ENCODE data around the gene POLR2F. TPM values are rescaled to one million over a fixed set of nuclear protein-coding genes. Genes with fewer than 3 reads are reported as not detected.

Gene POLR2F
- total RNA-seq, 2 donors from 2014 or later, result 98.0 to 105 TPM

DNA sequence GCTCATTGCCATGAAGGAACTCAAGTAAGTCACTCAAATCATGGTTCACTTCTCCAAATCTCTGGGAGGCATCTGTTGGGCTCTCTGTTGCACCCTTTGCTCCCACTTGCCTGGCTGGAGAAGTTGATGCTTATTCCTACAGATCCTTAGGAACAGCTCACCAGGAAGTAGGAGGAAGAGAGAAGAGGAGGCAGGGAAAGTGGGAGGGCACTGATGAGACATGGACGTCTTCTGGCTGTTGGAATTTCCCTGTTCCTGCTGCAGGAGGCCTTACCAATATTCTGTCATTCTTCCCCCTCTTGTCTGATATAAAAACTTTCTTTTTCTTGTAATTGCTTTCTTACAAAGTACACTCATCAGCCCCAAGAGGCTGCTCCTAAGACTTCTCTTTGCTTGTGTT, 13.6 kb downstream of the POLR2F start:
- no peak overlapping the region for H3K27ac Mint-ChIP-seq
- no peaks in the 10 kb centered on the region for H3K9me3 ChIP-seq (ENCODE audit: control insufficient read depth, low read length)
- no peak overlapping the region for H3K4me3 ChIP-seq (ENCODE audit: low read length)
- peaks cover 12% of the 10 kb centered on the region for H3K4me1 ChIP-seq (ENCODE audit: control insufficient read depth, insufficient read depth, low read length)
- H3K27ac ChIP-seq (ENCODE audit: low read depth, low read length), result no peak overlapping the region
- peaks cover 48% of the 10 kb centered on the region for H3K36me3 Mint-ChIP-seq (ENCODE audit: low read depth)
- 77% methylated on average over 1 of the region's 1 CpG; no CpG with 5 or more reads in 1 of the 2 experiments for WGBS, 2 experiments (ENCODE audit: insufficient coverage in 1 of 2, insufficient read length in 1 of 2)
- no peak overlapping the region for H3K4me3 Mint-ChIP-seq
- no peak overlapping the region for H3K9ac ChIP-seq (ENCODE audit: extremely low read depth, low read length, poor library complexity, severe bottlenecking)
- peaks cover 34% of the 10 kb centered on the region for H3K36me3 ChIP-seq (ENCODE audit: control insufficient read depth, insufficient read depth, low read length)
- no peak for DNase-seq
- no peaks in the 10 kb centered on the region for H3K27me3 Mint-ChIP-seq (ENCODE audit: insufficient read depth)
- TF ChIP-seq, protein P1, sequence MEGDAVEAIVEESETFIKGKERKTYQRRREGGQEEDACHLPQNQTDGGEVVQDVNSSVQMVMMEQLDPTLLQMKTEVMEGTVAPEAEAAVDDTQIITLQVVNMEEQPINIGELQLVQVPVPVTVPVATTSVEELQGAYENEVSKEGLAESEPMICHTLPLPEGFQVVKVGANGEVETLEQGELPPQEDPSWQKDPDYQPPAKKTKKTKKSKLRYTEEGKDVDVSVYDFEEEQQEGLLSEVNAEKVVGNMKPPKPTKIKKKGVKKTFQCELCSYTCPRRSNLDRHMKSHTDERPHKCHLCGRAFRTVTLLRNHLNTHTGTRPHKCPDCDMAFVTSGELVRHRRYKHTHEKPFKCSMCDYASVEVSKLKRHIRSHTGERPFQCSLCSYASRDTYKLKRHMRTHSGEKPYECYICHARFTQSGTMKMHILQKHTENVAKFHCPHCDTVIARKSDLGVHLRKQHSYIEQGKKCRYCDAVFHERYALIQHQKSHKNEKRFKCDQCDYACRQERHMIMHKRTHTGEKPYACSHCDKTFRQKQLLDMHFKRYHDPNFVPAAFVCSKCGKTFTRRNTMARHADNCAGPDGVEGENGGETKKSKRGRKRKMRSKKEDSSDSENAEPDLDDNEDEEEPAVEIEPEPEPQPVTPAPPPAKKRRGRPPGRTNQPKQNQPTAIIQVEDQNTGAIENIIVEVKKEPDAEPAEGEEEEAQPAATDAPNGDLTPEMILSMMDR (conservative IDR thresholded peaks at IDR 0.05), result no peak
- no peaks in the 10 kb centered on the region for H3K9me3 Mint-ChIP-seq
- no peaks in the 10 kb centered on the region for H3K27me3 ChIP-seq (ENCODE audit: control insufficient read depth, insufficient read depth, low read length, poor library complexity, severe bottlenecking)
- peaks cover 8% of the 10 kb centered on the region for H3K4me1 Mint-ChIP-seq

DNA sequence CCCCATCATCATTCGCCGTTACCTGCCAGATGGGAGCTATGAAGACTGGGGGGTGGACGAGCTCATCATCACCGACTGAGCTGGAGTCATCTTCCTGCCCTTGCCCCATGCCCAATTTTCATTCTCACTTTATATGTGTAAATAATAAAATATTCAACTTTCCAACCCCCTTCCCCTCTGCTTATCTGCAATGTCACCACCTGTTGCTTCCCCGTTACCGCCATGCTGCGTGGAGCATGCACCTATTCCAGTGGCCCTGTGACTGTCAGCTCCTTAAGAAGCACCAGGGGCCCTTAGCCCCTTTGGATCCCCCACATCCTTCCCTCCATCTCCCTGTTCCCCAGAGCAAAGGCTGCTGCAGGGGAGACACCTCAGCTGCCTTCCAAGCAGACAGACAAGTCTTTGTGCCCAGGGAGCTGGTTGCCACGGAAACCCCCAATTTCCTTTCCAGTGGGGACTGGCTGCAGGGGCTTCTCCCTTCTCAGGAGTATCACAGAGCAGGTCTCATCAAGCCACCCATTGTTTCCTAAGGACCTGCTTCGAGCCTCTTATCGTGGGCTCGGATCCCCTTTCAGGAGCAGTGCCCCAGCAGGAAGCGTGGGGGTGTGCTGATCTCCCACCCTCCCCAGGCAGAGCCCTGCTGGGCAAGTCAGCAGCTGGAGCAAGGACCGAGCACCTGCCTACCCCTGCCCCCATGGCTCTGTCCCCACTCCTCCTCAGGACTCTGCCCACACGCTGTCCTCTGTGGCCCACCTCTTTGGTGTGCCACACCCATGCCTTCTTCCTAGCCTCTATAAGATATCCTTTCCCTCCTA, 14.3 kb downstream of the POLR2F start:
- Mint-ChIP-seq H3K36me3 (ENCODE audit: low read depth) (peaks cover 45% of the 10 kb centered on the region), H3K27ac (peak overlapping the region; percentile 72), H3K27me3 (ENCODE audit: insufficient read depth) (no peaks in the 10 kb centered on the region)

DNA sequence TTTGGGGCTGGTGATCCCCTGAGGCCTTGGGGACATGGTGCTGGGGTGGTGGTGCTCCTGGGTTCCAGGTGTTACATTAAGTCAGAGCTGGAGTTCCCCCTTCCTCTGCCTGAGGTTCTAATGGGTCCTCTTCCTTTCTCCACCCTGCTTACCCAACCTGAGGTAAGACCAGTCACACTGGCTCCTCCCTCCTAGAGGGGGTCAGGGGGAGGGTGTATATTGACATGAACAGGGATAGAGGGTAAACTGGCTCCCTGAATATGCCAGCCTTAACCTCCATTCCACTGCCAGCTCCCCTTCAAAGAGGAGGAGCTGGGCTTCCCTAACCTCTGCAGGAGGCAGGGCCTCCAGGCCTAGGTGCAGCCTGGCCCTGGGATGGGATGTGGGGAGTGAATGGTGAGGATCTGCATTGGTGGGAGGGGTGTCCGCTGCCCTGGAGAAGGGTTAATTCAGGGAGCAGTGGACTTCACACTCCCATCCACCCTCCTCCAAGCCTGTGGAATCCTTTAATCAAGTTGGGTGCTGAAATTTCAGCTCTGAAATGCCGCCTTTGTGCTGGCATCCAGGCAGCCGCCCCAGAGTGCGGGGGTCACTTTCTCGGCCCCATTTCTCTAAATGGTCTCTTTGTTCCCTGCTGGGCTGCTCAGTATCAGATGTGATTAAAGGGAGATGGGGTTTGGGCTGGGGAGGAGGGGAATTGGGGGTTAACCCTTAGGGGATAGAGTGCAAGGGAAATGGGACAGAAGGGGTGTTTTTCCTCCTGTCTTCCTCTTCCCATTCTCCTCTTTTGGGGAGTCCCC, 15.2 kb downstream of the POLR2F start:
- no peak for DNase-seq
- peaks cover 31% of the 10 kb centered on the region for H3K36me3 ChIP-seq (ENCODE audit: control insufficient read depth, insufficient read depth, low read length)
- no peaks in the 10 kb centered on the region for H3K27me3 ChIP-seq (ENCODE audit: control insufficient read depth, insufficient read depth, low read length, poor library complexity, severe bottlenecking)
- TF ChIP-seq, protein P1 (conservative IDR thresholded peaks at IDR 0.05), result no peak
- peaks cover 15% of the 10 kb centered on the region for H3K4me1 ChIP-seq (ENCODE audit: control insufficient read depth, insufficient read depth, low read length)
- Mint-ChIP-seq H3K27me3 (ENCODE audit: insufficient read depth) (no peaks in the 10 kb centered on the region), H3K27ac (peak overlapping the region; percentile 72), H3K9me3 (no peaks in the 10 kb centered on the region), H3K36me3 (ENCODE audit: low read depth) (peaks cover 42% of the 10 kb centered on the region), H3K4me3 (no peak overlapping the region), H3K4me1 (peaks cover 13% of the 10 kb centered on the region)
- H3K4me3 ChIP-seq (ENCODE audit: low read length), result no peak overlapping the region
- H3K9ac ChIP-seq (ENCODE audit: extremely low read depth, low read length, poor library complexity, severe bottlenecking), result no peak overlapping the region
- 83 to 87% methylated on average over 3 to 4 of the region's 5 CpGs for WGBS, 2 experiments (ENCODE audit: insufficient coverage in 1 of 2, insufficient read length in 1 of 2)
- no peaks in the 10 kb centered on the region for H3K9me3 ChIP-seq (ENCODE audit: control insufficient read depth, low read length)
- H3K27ac ChIP-seq (ENCODE audit: low read depth, low read length), result peak overlapping the region; percentile 71

More for the DNA sequence above, 14.3 kb downstream of the POLR2F start:
- no peak overlapping the region for H3K4me3 ChIP-seq (ENCODE audit: low read length)
- Mint-ChIP-seq H3K4me1 (peaks cover 13% of the 10 kb centered on the region), H3K4me3 (no peak overlapping the region), H3K9me3 (no peaks in the 10 kb centered on the region)
- H3K9ac ChIP-seq (ENCODE audit: extremely low read depth, low read length, poor library complexity, severe bottlenecking), result no peak overlapping the region
- DNase-seq, result no peak
- no peaks in the 10 kb centered on the region for H3K27me3 ChIP-seq (ENCODE audit: control insufficient read depth, insufficient read depth, low read length, poor library complexity, severe bottlenecking)
- 76% methylated on average over 11 to 14 of the region's 14 CpGs for WGBS, 2 experiments (ENCODE audit: insufficient coverage in 1 of 2, insufficient read length in 1 of 2)
- peaks cover 31% of the 10 kb centered on the region for H3K36me3 ChIP-seq (ENCODE audit: control insufficient read depth, insufficient read depth, low read length)
- H3K9me3 ChIP-seq (ENCODE audit: control insufficient read depth, low read length), result no peaks in the 10 kb centered on the region
- peak overlapping the region; percentile 71 for H3K27ac ChIP-seq (ENCODE audit: low read depth, low read length)
- TF ChIP-seq, protein P1 (conservative IDR thresholded peaks at IDR 0.05), result no peak
- peaks cover 15% of the 10 kb centered on the region for H3K4me1 ChIP-seq (ENCODE audit: control insufficient read depth, insufficient read depth, low read length)
